ENCODE data around the gene RNF25.

RNF25 gene

GRCh38 chr2:218626369-218626768 lies 45.4 kb downstream of the RNF25 start:
- no peak for DNase-seq (ENCODE audit: extremely low read depth, low read depth)
- TF ChIP-seq, protein P1, sequence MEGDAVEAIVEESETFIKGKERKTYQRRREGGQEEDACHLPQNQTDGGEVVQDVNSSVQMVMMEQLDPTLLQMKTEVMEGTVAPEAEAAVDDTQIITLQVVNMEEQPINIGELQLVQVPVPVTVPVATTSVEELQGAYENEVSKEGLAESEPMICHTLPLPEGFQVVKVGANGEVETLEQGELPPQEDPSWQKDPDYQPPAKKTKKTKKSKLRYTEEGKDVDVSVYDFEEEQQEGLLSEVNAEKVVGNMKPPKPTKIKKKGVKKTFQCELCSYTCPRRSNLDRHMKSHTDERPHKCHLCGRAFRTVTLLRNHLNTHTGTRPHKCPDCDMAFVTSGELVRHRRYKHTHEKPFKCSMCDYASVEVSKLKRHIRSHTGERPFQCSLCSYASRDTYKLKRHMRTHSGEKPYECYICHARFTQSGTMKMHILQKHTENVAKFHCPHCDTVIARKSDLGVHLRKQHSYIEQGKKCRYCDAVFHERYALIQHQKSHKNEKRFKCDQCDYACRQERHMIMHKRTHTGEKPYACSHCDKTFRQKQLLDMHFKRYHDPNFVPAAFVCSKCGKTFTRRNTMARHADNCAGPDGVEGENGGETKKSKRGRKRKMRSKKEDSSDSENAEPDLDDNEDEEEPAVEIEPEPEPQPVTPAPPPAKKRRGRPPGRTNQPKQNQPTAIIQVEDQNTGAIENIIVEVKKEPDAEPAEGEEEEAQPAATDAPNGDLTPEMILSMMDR (IDR thresholded peaks at IDR 0.05; ENCODE audit: low read depth, low read length) = no peak

GRCh38 chr2:218623366-218623705 lies 48.5 kb downstream of the RNF25 start:
- DNase-seq (ENCODE audit: extremely low read depth, low read depth) = no peak
- TF ChIP-seq, protein P1 (IDR thresholded peaks at IDR 0.05; ENCODE audit: low read depth, low read length) = no peak

DNA sequence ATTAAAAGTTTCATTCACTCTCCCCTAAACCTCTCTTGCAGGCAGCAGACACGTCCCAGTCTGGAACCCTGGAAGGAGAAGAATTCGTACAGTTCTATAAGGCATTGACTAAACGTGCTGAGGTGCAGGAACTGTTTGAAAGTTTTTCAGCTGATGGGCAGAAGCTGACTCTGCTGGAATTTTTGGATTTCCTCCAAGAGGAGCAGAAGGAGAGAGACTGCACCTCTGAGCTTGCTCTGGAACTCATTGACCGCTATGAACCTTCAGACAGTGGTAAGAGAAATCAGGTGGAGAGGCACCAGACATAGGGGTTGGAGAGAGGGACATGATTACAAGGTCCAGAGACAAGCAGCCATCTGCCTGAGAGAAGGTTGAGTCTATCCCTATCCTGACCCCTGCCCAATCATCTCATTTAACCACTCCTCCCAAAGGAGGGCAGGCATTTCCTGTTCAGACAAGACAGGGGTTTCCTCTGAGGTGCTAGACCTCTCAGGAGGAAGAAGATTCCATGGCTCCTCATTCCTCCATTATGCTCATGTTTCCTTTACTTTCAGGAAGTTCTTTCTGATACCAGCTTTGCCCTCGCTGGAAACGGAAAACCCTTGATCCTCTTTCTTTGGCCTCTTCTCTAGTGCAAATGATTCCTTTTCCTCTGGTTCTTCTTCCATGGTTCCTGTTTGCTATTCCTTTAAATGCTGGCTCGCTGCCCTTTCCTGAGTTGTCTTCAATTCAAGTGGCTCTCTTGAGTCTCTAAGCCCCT lies 49.0 kb downstream of the RNF25 start:
- TF ChIP-seq, protein P1 (IDR thresholded peaks at IDR 0.05; ENCODE audit: low read depth, low read length) = no peak
- DNase-seq (ENCODE audit: extremely low read depth, low read depth) = no peak

DNA sequence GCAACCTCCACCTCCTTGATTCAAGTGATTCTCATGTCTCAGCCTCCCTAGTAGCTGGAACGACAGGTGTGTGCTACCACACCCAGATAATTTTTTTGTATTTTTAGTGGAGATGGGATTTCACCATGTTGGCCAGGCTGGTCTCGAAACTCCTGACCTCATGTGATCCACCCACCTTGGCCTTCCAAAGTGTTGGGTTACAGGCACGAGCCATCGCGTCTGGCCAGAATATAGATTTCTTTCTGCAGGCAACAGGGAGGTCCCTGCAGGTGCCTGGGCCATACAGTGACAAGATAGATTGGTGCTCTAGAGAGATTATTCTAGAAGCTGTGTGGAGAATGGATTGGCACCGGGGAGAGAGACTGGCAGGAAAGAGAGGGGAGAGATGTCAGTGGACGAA lies 50.8 kb downstream of the RNF25 start:
- no peak for DNase-seq (ENCODE audit: extremely low read depth, low read depth)
- TF ChIP-seq, protein P1 (IDR thresholded peaks at IDR 0.05; ENCODE audit: low read depth, low read length) = no peak

DNA sequence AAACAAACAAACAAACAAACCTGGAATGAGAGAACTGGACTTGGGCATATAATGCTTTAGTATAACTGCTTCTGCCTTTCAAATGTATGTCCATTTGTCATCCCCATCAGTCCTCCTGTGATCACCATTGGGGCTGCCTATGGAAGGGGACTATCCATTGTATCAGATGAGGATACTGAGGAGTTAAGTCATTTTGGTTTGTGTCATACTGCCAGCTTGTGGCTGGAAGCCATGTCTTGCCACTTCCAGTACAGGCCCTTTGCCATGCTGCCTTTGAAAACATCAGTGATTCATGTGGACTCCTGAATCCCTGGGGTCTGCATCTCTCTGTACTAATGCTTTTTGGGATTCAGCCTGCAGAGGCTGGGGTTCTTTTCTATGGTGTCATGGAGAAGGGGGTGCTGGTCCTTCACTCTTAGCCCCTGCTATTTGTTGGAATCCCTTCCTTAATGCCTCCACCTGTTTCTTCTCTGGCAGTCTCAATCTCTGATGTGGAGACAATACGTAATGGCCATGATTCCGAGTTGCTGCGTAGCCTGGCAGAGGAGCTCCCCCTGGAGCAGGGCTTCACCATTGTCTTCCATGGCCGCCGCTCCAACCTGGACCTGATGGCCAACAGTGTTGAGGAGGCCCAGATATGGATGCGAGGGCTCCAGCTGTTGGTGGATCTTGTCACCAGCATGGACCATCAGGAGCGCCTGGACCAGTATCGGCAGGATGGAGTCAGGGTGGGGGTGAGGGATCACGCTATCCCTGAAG lies 53.5 kb downstream of the RNF25 start:
- DNase-seq (ENCODE audit: extremely low read depth, low read depth) = no peak

DNA sequence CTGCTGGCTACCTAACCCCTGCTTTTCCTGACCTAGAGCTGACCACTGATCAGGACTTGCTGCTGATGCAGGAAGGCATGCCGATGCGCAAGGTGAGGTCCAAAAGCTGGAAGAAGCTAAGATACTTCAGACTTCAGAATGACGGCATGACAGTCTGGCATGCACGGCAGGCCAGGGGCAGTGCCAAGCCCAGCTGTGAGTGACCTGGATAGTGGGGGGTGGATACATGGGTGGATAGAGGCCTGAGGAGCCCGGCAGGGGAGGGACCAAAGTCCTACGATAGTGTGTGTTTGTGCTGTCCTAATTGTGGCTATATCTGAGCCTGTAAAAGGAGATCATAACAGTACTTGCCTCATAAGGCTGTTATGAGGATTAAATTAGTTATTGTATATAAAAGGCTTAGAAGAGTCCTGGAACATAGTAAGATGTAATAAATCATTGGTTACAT lies 55.9 kb downstream of the RNF25 start:
- TF ChIP-seq, protein P1 (IDR thresholded peaks at IDR 0.05; ENCODE audit: low read depth, low read length) = no peak
- DNase-seq (ENCODE audit: extremely low read depth, low read depth) = no peak

More for the DNA sequence above, 53.5 kb downstream of the RNF25 start:
- TF ChIP-seq, protein P1 (IDR thresholded peaks at IDR 0.05; ENCODE audit: low read depth, low read length) = no peak; the same call in 1 of the 2 replicates

All from AG09319 (cell line).